Measurements from ENCODE around the gene SCN1B.
"Not testable (repeated sequence)": the region's sequence is repeated elsewhere in the genome, so short reads cannot be mapped to it uniquely, and the experiment has no call there.

Gene SCN1B

DNA sequence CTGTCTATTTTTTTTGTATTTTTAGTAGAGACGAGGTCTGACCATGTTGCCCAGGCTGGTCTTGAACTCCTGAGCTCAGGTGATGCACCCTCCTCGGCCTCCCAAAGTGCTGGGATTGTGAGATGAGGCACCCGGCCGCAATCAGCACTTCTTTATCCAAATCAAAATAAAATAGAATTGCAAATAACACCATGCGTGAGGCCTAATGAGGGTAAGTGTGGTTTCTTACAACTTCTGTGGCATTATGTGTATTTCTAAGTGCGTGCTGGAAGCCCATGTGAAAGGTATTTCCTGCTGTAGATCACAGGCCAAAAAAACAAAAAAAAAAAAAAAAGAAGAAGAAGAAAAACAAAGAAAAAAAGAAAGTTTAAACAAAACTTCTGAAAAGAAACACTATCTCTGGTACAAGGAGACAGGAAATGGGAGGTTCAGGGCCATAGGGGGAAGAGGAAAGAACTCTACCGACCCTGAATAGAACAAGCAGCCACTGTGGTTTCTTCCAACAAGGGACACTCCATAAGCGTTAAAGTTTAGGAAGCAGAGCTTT, 33.1 kb upstream of the SCN1B start:
- Histone ChIP-seq H3K4me1 (ENCODE audit: insufficient read depth, low read length) (peaks cover 20% of the 10 kb centered on the region), H3K9me3 (ENCODE audit: control insufficient read depth, insufficient read depth, low read length) (no peaks in the 10 kb centered on the region), H3K9ac (ENCODE audit: low read depth, low read length) (no peak overlapping the region), H3K36me3 (ENCODE audit: insufficient read depth, low read length) (no peaks in the 10 kb centered on the region)

DNA sequence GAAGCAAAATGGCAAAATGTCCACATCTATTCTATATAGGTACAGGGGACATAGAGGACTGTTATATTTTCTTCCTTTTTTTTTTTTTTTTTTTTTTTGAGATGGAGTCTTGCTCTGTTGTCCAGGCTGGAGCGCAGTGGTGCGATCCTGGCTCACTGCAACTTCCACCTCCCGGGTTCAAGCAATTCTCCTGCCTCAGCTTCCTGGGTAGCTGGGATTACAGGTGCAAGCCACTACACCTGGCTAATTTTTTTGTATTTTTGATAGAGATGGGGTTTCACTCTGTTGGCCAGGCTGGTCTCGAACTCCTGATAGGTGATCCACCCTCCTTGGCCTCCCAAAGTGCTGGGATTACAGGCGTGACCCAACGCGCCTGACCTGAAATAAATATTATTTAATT, 32.0 kb upstream of the SCN1B start:
- not testable (repeated sequence) for H3K36me3 ChIP-seq (ENCODE audit: insufficient read depth, low read length); H3K9me3 ChIP-seq (ENCODE audit: control insufficient read depth, insufficient read depth, low read length); H3K9ac ChIP-seq (ENCODE audit: low read depth, low read length)
- peaks cover 26% of the 10 kb centered on the region for H3K4me1 ChIP-seq (ENCODE audit: insufficient read depth, low read length)

DNA sequence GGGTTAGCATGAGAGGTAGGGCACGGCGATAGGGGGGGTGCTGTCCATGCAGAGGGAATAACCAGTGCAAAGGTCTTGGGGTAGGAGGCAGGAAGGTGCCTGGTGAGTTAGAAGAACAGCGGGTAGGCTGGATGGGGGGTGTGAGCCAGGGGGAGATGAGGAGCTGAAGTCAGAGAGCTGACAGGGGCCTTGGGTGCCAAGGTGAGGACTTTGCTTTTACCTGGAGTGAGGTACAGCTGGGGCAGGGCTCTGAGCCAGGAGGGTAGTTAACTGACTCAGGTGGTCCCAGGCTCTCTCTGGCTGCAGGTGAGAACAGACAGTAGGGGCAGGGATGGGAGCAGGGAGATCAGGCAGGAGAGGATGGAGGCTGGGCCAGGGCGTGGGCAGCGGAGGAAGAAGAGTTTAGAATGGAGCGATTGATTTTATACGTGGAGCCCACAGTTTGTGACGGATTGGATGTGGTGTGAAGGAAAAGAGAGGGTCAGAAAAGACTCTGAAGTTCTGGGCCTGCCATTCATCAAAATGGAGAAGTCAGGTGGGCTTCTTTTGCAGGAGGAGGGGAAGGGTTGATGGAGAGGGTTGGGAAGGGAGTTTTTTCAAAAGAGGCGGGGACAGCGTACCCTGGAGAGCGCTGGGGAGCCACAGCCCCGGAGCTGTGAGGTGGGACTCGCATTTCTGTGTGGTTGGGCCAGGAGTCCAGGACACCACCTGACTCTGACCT, 31.3 kb upstream of the SCN1B start:
- H3K9me3 ChIP-seq (ENCODE audit: control insufficient read depth, insufficient read depth, low read length), result no peaks in the 10 kb centered on the region
- no peaks in the 10 kb centered on the region for H3K36me3 ChIP-seq (ENCODE audit: insufficient read depth, low read length)
- H3K4me1 ChIP-seq (ENCODE audit: insufficient read depth, low read length), result peaks cover 32% of the 10 kb centered on the region
- H3K9ac ChIP-seq (ENCODE audit: low read depth, low read length), result peak overlapping the region; percentile 97

DNA sequence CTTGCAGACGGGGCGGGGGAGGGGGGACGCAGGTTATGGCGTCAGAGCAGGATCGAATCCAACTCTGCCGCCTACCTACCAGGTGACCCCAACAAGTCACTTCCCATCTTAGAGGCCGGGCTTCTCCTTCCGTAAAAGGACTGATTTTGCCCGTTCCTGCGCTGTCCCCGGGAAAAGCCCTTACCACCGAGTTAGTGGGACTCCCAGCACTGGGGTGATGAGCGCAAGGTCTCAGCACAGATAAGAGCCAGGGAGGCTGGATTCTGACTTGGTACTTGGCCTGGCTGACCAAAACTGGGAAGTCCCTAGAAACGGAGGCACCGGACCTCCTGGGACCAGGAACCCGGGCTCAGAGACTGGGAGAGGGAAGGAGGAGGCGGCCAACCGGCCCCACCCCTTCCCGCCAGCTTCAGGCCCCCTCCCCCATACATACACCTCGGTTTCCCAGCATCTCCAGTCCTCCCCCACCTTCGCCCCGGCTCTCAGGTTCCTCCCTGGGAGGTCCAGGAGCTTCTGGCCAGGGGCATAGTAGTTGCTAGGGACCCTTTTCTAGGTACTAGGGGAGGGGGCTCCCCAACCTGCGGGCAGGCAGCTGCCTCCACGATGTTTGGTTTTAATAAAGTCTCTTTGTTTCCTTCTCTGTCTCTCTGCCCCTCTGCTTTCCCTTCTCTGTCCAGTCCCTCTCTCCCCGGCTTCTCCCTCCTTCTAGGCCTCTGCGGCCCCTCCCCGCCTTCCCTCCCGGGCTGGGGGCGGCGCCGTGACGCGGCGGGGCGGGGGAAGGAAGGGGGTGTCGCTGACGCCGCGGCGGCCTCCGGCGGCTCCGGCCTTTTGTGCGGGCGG, 30.6 kb upstream of the SCN1B start, which contains the start of gene GRAMD1A:
TSS of gene GRAMD1A (plus strand) at position 826 of the 840 bp plus-strand sequence. CDS start 156 bp downstream, outside the sequence.
- no peaks in the 10 kb centered on the region for H3K9me3 ChIP-seq (ENCODE audit: control insufficient read depth, insufficient read depth, low read length)
- no peaks in the 10 kb centered on the region for H3K36me3 ChIP-seq (ENCODE audit: insufficient read depth, low read length)
- peaks cover 33% of the 10 kb centered on the region for H3K4me1 ChIP-seq (ENCODE audit: insufficient read depth, low read length)
- H3K9ac ChIP-seq (ENCODE audit: low read depth, low read length), result peak within 1 kb of the TSS; percentile 97

DNA sequence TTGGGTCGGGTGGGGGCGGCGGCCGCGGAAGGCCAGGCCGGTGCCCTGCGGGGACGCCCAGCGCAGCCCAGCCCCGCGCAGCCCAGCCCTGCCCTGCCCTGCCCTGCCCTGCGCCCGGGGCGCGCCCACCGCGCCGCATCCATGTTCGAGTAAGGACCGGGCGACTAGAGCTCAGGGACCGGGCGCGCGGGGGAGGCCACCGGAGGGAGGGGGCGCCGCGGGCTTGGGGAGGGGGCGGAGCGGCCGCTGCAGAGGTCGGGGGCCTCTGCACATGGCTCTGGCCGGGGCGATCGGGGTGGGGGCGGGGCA, 30.0 kb upstream of the SCN1B start:
- H3K4me1 ChIP-seq (ENCODE audit: insufficient read depth, low read length), result peaks cover 33% of the 10 kb centered on the region
- no peaks in the 10 kb centered on the region for H3K36me3 ChIP-seq (ENCODE audit: insufficient read depth, low read length)
- peak overlapping the region; percentile 54 for H3K9ac ChIP-seq (ENCODE audit: low read depth, low read length)
- no peaks in the 10 kb centered on the region for H3K9me3 ChIP-seq (ENCODE audit: control insufficient read depth, insufficient read depth, low read length)

DNA sequence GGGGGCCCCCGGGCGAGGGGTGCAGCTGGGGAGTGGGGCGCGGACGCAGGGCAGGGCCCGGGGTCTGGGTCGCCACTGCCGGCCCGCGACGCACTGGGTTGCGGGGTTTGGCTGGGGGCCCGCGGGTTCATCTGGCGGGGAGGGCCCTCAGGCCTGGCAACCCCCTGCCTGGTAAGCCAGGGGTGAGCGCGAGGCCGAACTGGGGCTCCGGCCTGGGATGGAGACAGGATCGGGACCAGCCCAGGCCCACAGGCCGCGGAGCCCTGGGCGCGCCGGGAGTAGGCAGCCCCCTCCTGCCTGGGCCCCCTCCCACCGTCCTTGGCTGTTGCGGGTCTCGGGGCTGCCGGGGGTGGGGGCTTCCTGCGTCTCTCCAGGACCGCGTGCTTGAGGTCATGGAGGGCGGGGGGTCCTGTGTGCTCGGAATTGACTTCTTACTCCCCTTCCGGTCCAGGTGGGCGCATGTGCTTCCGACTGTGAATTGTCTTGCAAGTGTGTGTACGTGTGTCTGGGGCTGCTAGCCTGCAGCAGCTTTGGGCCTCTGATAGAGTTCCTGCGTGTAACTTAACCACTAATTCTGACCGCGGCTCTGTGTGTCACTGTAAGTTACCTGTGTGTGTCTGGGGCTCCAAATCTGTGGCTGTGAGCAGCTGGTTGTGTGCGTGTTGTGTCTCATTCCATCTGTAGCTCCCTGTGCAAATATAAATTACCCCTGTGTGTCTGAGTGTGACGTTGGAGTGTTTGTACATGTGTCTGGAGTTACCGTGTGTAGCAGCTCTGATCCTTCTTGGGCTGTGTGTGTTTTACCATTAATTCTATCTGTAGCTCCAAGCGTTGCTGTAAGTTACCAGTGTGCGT, 29.4 kb upstream of the SCN1B start:
- Histone ChIP-seq H3K9me3 (ENCODE audit: control insufficient read depth, insufficient read depth, low read length) (no peaks in the 10 kb centered on the region), H3K4me1 (ENCODE audit: insufficient read depth, low read length) (peaks cover 33% of the 10 kb centered on the region), H3K36me3 (ENCODE audit: insufficient read depth, low read length) (peaks cover 4% of the 10 kb centered on the region), H3K9ac (ENCODE audit: low read depth, low read length) (peak overlapping the region; percentile 54)

DNA sequence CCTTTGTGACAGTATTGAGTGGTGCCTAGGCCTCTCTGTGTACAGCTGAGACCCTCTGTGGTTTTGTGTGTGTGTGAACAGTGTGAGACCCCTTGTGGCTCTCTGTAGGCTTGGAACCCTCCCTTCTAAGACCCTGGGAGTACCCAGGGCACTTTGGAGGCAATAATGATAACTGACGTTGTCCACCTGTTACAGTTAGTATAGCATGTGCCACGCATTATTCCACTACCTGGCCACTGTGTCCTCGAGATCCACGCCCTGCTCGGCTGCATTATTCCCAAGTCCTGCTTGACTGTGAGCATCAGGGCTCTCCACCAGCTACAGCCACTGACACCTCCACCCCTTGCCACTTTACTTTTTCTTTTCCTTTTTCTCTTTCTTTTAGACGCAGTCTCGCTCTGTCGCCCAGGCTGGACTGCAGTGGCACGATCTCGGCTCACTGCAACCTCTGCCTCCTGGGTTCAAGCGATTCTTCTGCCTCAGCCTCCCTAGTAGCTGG, 28.2 kb upstream of the SCN1B start:
- no peaks in the 10 kb centered on the region for H3K9me3 ChIP-seq (ENCODE audit: control insufficient read depth, insufficient read depth, low read length)
- peak overlapping the region; percentile 27; the same call in 1 of the 2 replicates for H3K9ac ChIP-seq (ENCODE audit: low read depth, low read length)
- peaks cover 27% of the 10 kb centered on the region for H3K4me1 ChIP-seq (ENCODE audit: insufficient read depth, low read length)
- peaks cover 8% of the 10 kb centered on the region for H3K36me3 ChIP-seq (ENCODE audit: insufficient read depth, low read length)

DNA sequence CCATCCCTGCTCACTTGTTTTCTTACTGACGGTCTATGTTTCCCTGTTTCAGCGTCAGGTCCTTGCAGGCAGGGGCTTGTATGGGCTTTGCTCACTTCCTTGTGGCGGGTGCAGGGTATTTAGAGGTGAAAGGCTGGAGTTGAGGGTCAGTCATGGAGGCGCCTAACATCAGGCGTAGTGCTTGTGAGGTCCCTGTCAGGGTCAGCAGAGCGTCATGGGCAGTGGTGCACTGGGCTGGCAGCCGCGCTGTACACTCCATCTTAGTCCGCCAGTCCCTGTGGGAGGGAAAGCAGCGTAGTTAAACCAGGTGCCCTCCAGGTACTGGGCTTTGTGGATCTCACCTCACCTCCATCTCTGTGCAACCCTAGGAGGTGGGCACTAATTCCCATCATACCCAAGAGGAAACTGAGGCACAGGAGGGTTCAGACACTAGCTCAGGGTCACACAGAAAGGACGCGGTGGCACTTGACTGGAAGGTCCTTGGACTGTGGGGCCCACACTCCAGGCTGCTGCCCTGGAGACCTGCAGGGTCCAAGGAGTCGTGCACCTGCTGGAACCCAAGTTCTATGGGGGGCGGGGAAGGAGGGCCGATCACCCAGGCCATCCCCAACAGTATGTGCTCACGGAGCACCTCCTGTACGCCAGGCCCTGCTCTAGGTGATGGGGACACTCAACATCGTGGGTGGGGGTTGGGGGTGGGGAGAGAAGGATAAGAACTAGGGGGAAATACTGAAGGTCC, 25.6 kb upstream of the SCN1B start:
- Histone ChIP-seq H3K36me3 (ENCODE audit: insufficient read depth, low read length) (peaks cover 15% of the 10 kb centered on the region), H3K9ac (ENCODE audit: low read depth, low read length) (no peak overlapping the region), H3K9me3 (ENCODE audit: control insufficient read depth, insufficient read depth, low read length) (no peaks in the 10 kb centered on the region), H3K4me1 (ENCODE audit: insufficient read depth, low read length) (peaks cover 17% of the 10 kb centered on the region)

DNA sequence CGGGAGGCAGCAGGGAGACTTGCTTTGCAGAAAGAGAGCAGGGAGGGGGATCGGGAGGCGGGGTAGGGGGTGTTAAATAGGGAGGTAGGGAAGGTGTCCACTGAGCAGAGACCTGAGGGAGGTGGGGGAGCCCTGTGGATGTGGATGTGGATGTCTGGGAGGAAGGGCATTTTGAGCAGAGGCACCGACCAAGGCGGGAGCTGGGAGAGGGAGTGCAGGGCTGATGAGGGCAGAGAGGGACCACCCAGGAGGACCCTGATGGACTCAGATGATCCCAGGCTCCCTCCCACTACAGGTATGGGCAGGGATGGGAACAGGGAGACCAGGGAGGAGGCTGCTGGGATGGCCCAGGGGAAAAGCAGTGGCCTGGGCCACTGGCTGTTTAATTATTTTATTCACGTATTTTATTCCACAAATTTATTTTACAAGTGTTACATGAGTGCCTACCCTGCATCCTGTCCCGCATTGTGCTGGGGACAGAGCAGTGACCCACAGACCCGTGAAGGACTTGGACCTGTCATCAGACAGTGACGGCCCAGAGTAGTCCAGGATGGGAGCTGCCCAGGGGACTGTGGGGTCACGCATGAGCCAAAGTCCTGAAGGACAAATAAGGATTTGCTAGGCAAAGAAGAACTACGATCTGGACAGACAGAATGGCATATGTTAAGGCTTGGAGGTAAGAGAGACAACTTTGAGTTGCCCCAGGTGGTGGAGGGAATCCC, 24.9 kb upstream of the SCN1B start:
- H3K36me3 ChIP-seq (ENCODE audit: insufficient read depth, low read length), result peaks cover 20% of the 10 kb centered on the region
- peaks cover 17% of the 10 kb centered on the region for H3K4me1 ChIP-seq (ENCODE audit: insufficient read depth, low read length)
- H3K9me3 ChIP-seq (ENCODE audit: control insufficient read depth, insufficient read depth, low read length), result no peaks in the 10 kb centered on the region
- no peak overlapping the region for H3K9ac ChIP-seq (ENCODE audit: low read depth, low read length)

DNA sequence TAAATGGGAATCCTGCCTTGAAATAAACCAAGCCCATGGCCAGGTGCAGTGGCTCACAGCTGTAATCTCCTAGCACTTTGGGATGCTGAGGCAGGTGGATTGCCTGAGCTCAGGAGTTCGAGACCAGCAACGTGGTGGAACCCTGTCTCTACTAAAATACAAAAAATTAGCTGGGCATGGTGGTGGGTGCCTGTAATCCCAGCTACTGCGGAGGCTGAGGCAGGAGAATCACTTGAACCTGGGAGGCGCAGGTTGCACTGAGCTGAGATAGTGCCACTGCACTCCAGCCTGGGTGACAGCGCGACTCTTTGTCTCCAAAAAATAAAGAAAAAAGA, 24.3 kb upstream of the SCN1B start:
- H3K4me1 ChIP-seq (ENCODE audit: insufficient read depth, low read length), result peaks cover 17% of the 10 kb centered on the region
- H3K9ac ChIP-seq (ENCODE audit: low read depth, low read length); H3K9me3 ChIP-seq (ENCODE audit: control insufficient read depth, insufficient read depth, low read length): not testable (repeated sequence)
- peaks cover 24% of the 10 kb centered on the region for H3K36me3 ChIP-seq (ENCODE audit: insufficient read depth, low read length)

DNA sequence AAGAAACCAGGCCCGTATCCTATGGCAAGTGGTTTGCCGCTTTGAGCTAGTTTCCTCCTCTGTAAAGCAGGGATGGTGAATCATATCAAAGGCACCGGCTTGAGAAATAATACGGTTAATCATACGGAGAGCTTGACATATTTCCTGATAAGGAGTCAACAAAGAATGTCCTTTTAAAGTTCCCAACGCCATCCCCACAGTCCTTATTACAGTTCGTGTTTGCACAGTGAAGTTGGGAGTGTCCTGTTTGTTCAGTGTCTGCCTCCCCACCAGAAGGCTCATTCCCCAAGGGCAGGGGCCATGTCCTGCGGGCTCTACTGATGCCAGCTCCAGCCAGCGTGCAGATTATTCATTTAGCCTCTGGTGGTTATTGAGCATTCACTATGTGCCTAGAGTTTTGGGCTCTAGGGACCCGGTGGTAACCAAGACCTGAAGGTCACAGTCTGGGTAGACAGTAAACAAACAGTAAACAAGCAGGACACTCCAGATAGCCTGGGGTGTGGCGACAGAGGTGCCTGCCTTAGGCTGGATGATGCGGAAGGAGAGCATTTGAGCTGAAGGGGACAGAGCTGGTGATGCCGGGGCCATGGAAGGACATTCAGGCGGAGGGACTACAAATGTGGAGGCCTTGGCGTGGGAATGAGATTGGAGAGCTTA, 23.8 kb upstream of the SCN1B start:
- Histone ChIP-seq H3K9ac (ENCODE audit: low read depth, low read length) (no peak overlapping the region), H3K4me1 (ENCODE audit: insufficient read depth, low read length) (peaks cover 17% of the 10 kb centered on the region), H3K9me3 (ENCODE audit: control insufficient read depth, insufficient read depth, low read length) (no peaks in the 10 kb centered on the region), H3K36me3 (ENCODE audit: insufficient read depth, low read length) (peaks cover 24% of the 10 kb centered on the region)

DNA sequence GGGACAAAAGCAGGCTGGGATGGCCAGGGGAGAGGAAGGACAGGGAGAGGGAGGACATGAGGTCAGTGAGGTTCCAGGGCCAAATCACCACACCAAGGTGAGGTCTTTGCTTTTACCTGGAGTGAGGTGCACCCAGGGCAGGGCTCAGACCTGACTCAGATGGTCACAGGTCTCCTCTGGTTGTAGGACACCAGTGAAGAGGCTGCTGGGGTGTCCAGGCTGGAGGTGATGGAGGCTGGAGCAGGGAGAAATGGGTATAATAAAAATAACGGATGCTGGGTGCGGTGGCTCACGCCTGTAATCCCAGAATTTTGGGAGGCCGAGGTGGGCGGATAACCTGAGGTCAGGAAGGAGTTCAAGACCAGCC, 23.3 kb upstream of the SCN1B start:
- Histone ChIP-seq H3K9me3 (ENCODE audit: control insufficient read depth, insufficient read depth, low read length) (no peaks in the 10 kb centered on the region), H3K36me3 (ENCODE audit: insufficient read depth, low read length) (peaks cover 24% of the 10 kb centered on the region), H3K4me1 (ENCODE audit: insufficient read depth, low read length) (peaks cover 14% of the 10 kb centered on the region), H3K9ac (ENCODE audit: low read depth, low read length) (no peak overlapping the region)

DNA sequence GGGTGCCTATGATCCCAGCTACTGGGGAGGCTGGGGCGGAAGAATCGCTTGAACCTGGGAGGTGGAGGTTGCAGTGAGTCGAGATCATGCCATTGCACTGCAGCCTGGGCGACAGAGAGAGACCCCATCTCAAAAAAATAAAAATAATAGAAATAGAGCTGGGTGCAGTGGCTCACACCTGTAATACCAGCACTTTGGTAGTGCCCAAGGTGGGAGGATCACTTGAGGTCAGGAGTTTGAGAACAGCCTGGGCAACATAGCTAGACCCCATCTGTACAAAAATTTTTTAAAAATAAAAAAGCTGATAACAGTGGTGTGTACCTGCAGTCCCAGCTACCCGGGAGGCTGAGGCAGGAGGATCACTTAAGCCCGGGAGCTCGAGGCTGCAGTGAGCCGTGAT, 22.8 kb upstream of the SCN1B start:
- H3K36me3 ChIP-seq (ENCODE audit: insufficient read depth, low read length), result peaks cover 24% of the 10 kb centered on the region
- H3K9me3 ChIP-seq (ENCODE audit: control insufficient read depth, insufficient read depth, low read length); H3K9ac ChIP-seq (ENCODE audit: low read depth, low read length): not testable (repeated sequence)
- H3K4me1 ChIP-seq (ENCODE audit: insufficient read depth, low read length), result peaks cover 13% of the 10 kb centered on the region

Measured in ES-I3 (cell line).